OCI-LY7 (cell line): ENCODE data around the gene ARFGEF2. TPM values are rescaled to one million over a fixed set of nuclear protein-coding genes. Genes with fewer than 3 reads are reported as not detected.

Source experiments
- BruUV-seq: library from RNA; stranded (reverse); fragments of 400-500 nt; replicated peaks from 2 replicates; lab custom pipeline; 2021; lab: Mats Ljungman, UMichigan
- CTCF ChIA-PET: fragments of 300-600 bp; sonication (Branson Sonifier 250); formaldehyde crosslinking; loops from one replicate; lab custom pipeline; 2022; ENCODE audit warnings: antibody characterized with exemption; ENCODE audit not compliant: unreplicated experiment; lab: Charles Lee
- POLR2A ChIA-PET: fragments of 300-600 bp; sonication (Branson Sonifier 250); formaldehyde crosslinking; loops from one replicate; lab custom pipeline; 2022; ENCODE audit warnings: antibody characterized with exemption; lab: Charles Lee
- DNase-seq: peaks from one replicate; pipeline ENCODE4 v3.0.0-alpha.2; 2015; ENCODE audit warnings: low spot score
- H2AFZ ChIP-seq: fragments of 200-600 bp; sonication (generic), shearing (Covaris generic); 2 replicates; pipeline ENCODE4 v1.6.1; 2014; ENCODE audit warnings: mild to moderate bottlenecking, antibody characterized with exemption, low read length, moderate library complexity
- H3K27ac ChIP-seq: fragments of 200-600 bp; sonication (generic); 2 replicates; pipeline ENCODE4 v1.5.1; 2014; ENCODE audit warnings: mixed run types, low read depth, mild to moderate bottlenecking, moderate library complexity, low read length, inconsistent platforms; ENCODE audit not compliant: poor library complexity, severe bottlenecking
- H3K36me3 ChIP-seq: fragments of 200-600 bp; sonication (generic); 2 replicates; pipeline ENCODE4 v1.6.1; 2014; ENCODE audit warnings: mild to moderate bottlenecking, antibody characterized with exemption, low read length, moderate library complexity, mixed read lengths; ENCODE audit not compliant: insufficient read depth
- H3K4me1 ChIP-seq: fragments of 200-600 bp; sonication (generic); 2 replicates; pipeline ENCODE4 v1.5.1; 2014; ENCODE audit warnings: mild to moderate bottlenecking, low read length; ENCODE audit not compliant: insufficient read depth, poor library complexity, severe bottlenecking
- H3K4me2 ChIP-seq: fragments of 200-600 bp; sonication (generic); 2 replicates; pipeline ENCODE4 v1.6.1; 2014; ENCODE audit warnings: mild to moderate bottlenecking, low read length
- H3K4me3 ChIP-seq: fragments of 200-600 bp; sonication (generic); 2 replicates; pipeline ENCODE4 v1.5.1; 2014; ENCODE audit warnings: mild to moderate bottlenecking, low read depth, low read length; ENCODE audit not compliant: poor library complexity, severe bottlenecking
- H3K79me2 ChIP-seq: fragments of 200-600 bp; sonication (generic); 2 replicates; pipeline ENCODE4 v1.6.1; 2016; ENCODE audit warnings: low read depth, mild to moderate bottlenecking, low read length, moderate library complexity, mixed read lengths; ENCODE audit not compliant: insufficient read depth
- H3K9me2 ChIP-seq: fragments of 200-600 bp; sonication (generic); 2 replicates; pipeline ENCODE4 v1.6.1; 2016; ENCODE audit warnings: mild to moderate bottlenecking, low read length, mixed read lengths; ENCODE audit not compliant: insufficient read depth
- H3K9me3 ChIP-seq: fragments of 200-600 bp; sonication (generic); 2 replicates; pipeline ENCODE4 v1.6.1; 2014; ENCODE audit warnings: mild to moderate bottlenecking, mixed run types, low read length, mixed read lengths
- H4K20me1 ChIP-seq: fragments of 200-600 bp; sonication (generic); 2 replicates; pipeline ENCODE4 v1.6.1; 2014; ENCODE audit warnings: mild to moderate bottlenecking, antibody characterized with exemption, low read length, moderate library complexity, mixed read lengths; ENCODE audit not compliant: insufficient read depth
- CTCF ChIP-seq: fragments of 200-600 bp; sonication (generic); conservative IDR thresholded peaks from 2 replicates; pipeline ENCODE4 v1.5.1; 2014; ENCODE audit warnings: mild to moderate bottlenecking, antibody characterized with exemption, low read length, moderate library complexity, mixed read lengths
- EZH2phosphoT487 ChIP-seq: fragments of 200-600 bp; sonication (generic); IDR thresholded peaks from 2 replicates; pipeline ENCODE4 v1.6.1; 2018; ENCODE audit warnings: low read depth, borderline replicate concordance, mild to moderate bottlenecking, mixed run types, antibody characterized with exemption, low read length, moderate library complexity, mixed read lengths
- intact Hi-C: fragments of 100-400 bp; cut with micrococcal nuclease; formaldehyde crosslinking; loops from one replicate; pipeline ENCODE4 v1.10.0; 2022; ENCODE audit not compliant: unreplicated experiment
- total RNA-seq, 2 experiments: library from RNA; depleted of rRNA in 1 of 2; stranded (reverse); fragments of >200 nt in 1 of 2; shearing (Covaris generic) in 1 of 2; gene quantifications; 2 replicates each; pipeline ENCODE4 v1.2.3, GENCODE V29; 2014 to 2022

Gene ARFGEF2
- total RNA-seq, 2 experiments from 2014 or later: 23.4 to 42.1 TPM

GRCh38 chr20:49054056-49054643, 132.6 kb downstream of the ARFGEF2 start:
- CTCF ChIA-PET: no interaction called here
- TF ChIP-seq CTCF (no peak), EZH2phosphoT487 (no peak)
- Histone ChIP-seq H3K79me2 (peaks cover 100% of the 10 kb centered on the region), H4K20me1 (peaks cover 45% of the 10 kb centered on the region), H3K4me1 (no peaks in the 10 kb centered on the region), H2AFZ (no peak overlapping the region), H3K4me2 (no peak overlapping the region; the same call in 1 of the 2 replicates), H3K9me3 (peaks cover 7% of the 10 kb centered on the region; the same call in 1 of the 2 replicates), H3K9me2 (no peaks in the 10 kb centered on the region), H3K27ac (no peak overlapping the region), H3K36me3 (peaks cover 98% of the 10 kb centered on the region), H3K4me3 (no peak overlapping the region)
- POLR2A ChIA-PET: interaction anchor here (0.6 kb wide), 1 partner anchor 24 kb away, joined by 3 read pairs; no protein-coding TSS in a partner anchor
- no TSS peak for BruUV-seq
- intact Hi-C loops: no loop called here
- no peak for DNase-seq

- intact Hi-C loops: no loop called here
- Histone ChIP-seq H3K36me3 (peaks cover 94% of the 10 kb centered on the region), H3K4me3 (no peak overlapping the region), H3K27ac (no peak overlapping the region), H3K9me3 (no peaks in the 10 kb centered on the region), H4K20me1 (peaks cover 8% of the 10 kb centered on the region; the same call in 1 of the 2 replicates), H3K4me2 (no peak overlapping the region), H3K9me2 (no peaks in the 10 kb centered on the region), H3K4me1 (no peaks in the 10 kb centered on the region), H2AFZ (no peak overlapping the region), H3K79me2 (peaks cover 68% of the 10 kb centered on the region)
- no peak for DNase-seq
- TF ChIP-seq EZH2phosphoT487 (no peak), CTCF (no peak)
- no TSS peak for BruUV-seq
- ChIA-PET POLR2A (interaction anchor here (1.2 kb wide), 2 partner anchors 9 to 12 kb away, joined by 3 to 5 read pairs; no protein-coding TSS in a partner anchor), CTCF (no interaction called here)
These were observed 141.8 kb downstream of the ARFGEF2 start for GRCh38 chr20:49063279-49063678.

GRCh38 chr20:49074521-49074920, 153.0 kb downstream of the ARFGEF2 start:
- Histone ChIP-seq H3K9me2 (no peaks in the 10 kb centered on the region), H3K79me2 (peaks cover 5% of the 10 kb centered on the region; the same call in 1 of the 2 replicates), H3K4me3 (no peak overlapping the region), H3K27ac (no peak overlapping the region), H3K36me3 (peaks cover 97% of the 10 kb centered on the region), H4K20me1 (no peaks in the 10 kb centered on the region), H2AFZ (no peak overlapping the region), H3K4me1 (no peaks in the 10 kb centered on the region), H3K4me2 (no peak overlapping the region), H3K9me3 (no peaks in the 10 kb centered on the region)
- TF ChIP-seq EZH2phosphoT487 (no peak), CTCF (no peak)
- POLR2A ChIA-PET: interaction anchor here (0.6 kb wide), 1 partner anchor 12 kb away, joined by 5 read pairs; no protein-coding TSS in a partner anchor
- intact Hi-C loops: no loop called here
- BruUV-seq: no TSS peak
- no peak for DNase-seq
- CTCF ChIA-PET: no interaction called here
